Muscle of leg (tissue), 11 donors: Measurements from ENCODE around the gene IL3. TPM values are rescaled to one million over a fixed set of nuclear protein-coding genes. Genes with fewer than 3 reads are reported as not detected.

ENCODE experiments used
- DNase-seq: peaks from one replicate; pipeline ENCODE4 v3.0.0; 2013
- H3K27ac ChIP-seq: one replicate; pipeline ENCODE4 v1.5.1; 2013; ENCODE audit warnings: mild to moderate bottlenecking, low read length, control low read depth
- H3K27me3 ChIP-seq: one replicate; pipeline ENCODE4 v1.6.1; 2013; ENCODE audit warnings: low read length; ENCODE audit not compliant: control insufficient read depth, insufficient read depth
- H3K36me3 ChIP-seq: one replicate; pipeline ENCODE4 v1.6.1; 2013; ENCODE audit warnings: low read length; ENCODE audit not compliant: control insufficient read depth, insufficient read depth
- H3K4me1 ChIP-seq: one replicate; pipeline ENCODE4 v1.6.1; 2013; ENCODE audit warnings: low read length; ENCODE audit not compliant: control insufficient read depth, insufficient read depth
- H3K4me3 ChIP-seq: one replicate; pipeline ENCODE4 v1.5.1; 2013; ENCODE audit warnings: low read length, control low read depth
- H3K9me3 ChIP-seq: replicated peaks from 2 replicates; pipeline ENCODE4 v1.6.1; 2013; ENCODE audit warnings: low read depth, low read length; ENCODE audit not compliant: control insufficient read depth
- WGBS: methylation state at CpG from one replicate; pipeline ENCODE4 v1.1.5; 2013; ENCODE audit warnings: missing lambda C conversion rate; ENCODE audit not compliant: insufficient coverage; 5-methylcytosine and 5-hydroxymethylcytosine counted together
- polyA plus RNA-seq, 8 donors: library from polyadenylated mRNA; unstranded; fragments of 120-200 nt; gene quantifications; one replicate each; pipeline versions ENCODE4 v1.2.1 to v1.2.3, GENCODE V29; 2013; ENCODE audit warnings: inconsistent platforms in 1 of 8, low replicate concordance in 1 of 8; ENCODE audit not compliant: insufficient read length in 8 of 8, insufficient read depth in 1 of 8
- total RNA-seq: library from RNA; stranded (reverse); fragments of 120-200 nt; gene quantifications from one replicate; pipeline ENCODE4 v1.2.4, GENCODE V29; 2013

Gene IL3
- total and polyA plus RNA-seq, 9 donors = not detected

DNA sequence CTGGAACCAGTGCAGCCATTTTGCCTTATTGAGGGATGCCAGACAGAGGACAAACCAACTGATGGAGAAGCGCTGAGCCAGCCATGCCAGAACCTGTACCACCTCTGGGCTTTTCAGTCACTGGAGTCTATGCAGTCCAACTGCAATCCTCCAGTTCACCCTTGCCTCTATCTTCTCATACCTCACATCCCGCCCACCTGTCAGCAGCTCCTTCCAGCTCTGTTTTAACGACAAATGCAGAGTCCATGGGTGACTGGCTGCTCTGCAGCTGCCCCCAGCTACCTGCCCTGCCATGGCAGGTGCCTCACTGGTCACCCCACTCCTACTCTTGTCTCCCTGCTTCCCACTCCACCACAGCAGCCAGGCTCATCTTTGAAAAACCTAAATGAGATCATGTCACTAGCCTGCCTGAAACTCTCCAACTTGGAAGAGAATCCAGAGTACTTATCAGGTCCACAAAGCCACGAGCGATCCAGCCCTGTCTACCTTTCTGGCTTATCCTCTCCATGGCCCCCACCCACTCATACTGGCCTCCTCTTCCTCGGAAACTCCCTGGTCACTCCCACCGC lies 35.0 kb upstream of the IL3 start:
- no peaks in the 10 kb centered on the region for H3K36me3 ChIP-seq
- no peaks in the 10 kb centered on the region for H3K4me1 ChIP-seq
- H3K27ac ChIP-seq = no peak overlapping the region
- H3K27me3 ChIP-seq = no peaks in the 10 kb centered on the region
- WGBS = 86% methylated on average over 7 of the region's 7 CpGs
- no peak for DNase-seq
- no peaks in the 10 kb centered on the region for H3K9me3 ChIP-seq
- H3K4me3 ChIP-seq = no peak overlapping the region

DNA sequence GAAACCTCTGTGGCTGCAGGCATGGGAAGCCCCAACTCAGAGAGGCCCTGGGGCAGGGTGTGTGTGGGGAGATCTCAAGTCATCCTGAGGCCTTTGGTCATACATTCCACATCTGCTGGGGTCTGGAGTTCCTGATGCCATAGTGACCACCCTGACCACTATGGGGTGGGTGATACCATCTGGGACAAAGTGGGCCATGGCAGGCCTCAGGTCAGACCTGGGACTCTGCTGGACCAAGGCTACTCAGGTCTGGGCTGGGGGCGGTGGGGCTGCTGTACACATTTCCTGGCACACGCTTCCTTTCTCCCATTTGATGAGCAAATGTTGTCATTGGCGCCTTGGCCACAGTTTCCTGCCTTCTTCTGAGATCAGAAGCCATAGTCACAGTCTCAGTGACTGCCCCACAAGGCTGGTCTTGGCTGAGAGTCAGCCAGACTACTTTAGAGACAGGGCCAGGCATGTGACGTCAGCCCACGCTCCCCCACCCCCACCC lies 33.9 kb upstream of the IL3 start:
- Histone ChIP-seq H3K4me3 (no peak overlapping the region), H3K27me3 (peaks cover 3% of the 10 kb centered on the region), H3K27ac (no peak overlapping the region), H3K36me3 (no peaks in the 10 kb centered on the region), H3K9me3 (no peaks in the 10 kb centered on the region), H3K4me1 (no peaks in the 10 kb centered on the region)
- DNase-seq = no peak
- whole genome bisulfite sequencing = 85% methylated on average over 3 of the region's 5 CpGs

DNA sequence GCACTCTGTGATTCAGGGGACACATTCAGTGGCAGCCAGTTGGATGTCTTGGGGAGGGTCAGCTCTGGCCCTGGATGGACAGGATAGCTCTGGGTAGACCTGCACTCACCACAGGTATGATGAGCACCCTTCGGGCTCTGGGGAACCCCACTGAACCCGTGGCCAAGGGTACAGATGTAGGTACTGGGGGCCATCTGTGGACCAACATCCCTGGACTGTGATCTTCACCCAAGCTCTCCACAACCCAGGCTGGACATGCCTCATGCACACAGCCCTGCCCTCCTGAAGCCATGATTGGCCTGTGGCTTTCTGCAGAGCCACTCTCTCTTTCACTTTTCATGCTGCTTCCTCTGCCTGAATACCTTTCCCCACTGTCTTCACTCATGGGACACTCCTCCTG lies 33.4 kb upstream of the IL3 start:
- H3K4me1 ChIP-seq = no peaks in the 10 kb centered on the region
- no peaks in the 10 kb centered on the region for H3K36me3 ChIP-seq
- H3K9me3 ChIP-seq = no peaks in the 10 kb centered on the region
- DNase-seq = no peak
- H3K27ac ChIP-seq = no peak overlapping the region
- WGBS = 85% methylated on average over 2 of the region's 2 CpGs
- no peak overlapping the region for H3K4me3 ChIP-seq
- peaks cover 3% of the 10 kb centered on the region for H3K27me3 ChIP-seq

DNA sequence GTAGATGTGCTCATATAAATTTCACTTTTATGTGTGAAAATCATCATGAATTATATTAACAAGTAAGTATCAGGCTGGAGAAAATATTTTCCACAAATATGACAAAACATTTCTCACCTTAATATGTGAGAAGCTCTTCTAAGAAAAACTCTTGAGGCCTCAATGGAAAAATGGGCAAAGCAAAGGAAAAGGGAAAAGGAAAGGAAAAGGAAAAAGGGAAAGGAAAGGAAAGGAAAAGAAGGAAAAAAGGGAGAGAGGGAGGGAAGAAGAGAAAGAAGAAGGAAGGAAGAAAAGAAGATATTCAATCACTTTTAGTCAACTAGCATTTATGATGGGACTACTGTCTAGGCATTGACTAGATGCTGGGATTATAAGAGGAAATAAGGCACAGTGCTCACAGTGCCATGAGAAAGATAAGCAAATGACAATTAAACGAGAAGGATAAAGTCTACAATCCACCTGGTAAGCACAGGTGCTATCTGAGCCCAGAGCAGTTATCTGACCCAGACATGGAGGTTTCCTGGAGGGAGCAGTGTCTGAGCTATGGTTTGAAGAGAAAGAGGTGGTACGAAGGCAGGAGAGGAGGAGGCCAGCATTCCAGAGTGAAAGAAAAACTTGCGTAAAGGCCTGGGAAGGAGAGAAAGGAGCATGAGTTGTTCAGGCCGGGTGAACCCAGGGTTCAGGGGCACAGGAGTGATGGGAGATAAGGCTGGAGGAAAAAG lies 30.7 kb upstream of the IL3 start:
- H3K27me3 ChIP-seq = peaks cover 3% of the 10 kb centered on the region
- no peaks in the 10 kb centered on the region for H3K36me3 ChIP-seq
- 85% methylated on average over 4 of the region's 4 CpGs for WGBS
- no peak for DNase-seq
- no peaks in the 10 kb centered on the region for H3K9me3 ChIP-seq
- no peak overlapping the region for H3K4me3 ChIP-seq
- no peaks in the 10 kb centered on the region for H3K4me1 ChIP-seq
- no peak overlapping the region for H3K27ac ChIP-seq

DNA sequence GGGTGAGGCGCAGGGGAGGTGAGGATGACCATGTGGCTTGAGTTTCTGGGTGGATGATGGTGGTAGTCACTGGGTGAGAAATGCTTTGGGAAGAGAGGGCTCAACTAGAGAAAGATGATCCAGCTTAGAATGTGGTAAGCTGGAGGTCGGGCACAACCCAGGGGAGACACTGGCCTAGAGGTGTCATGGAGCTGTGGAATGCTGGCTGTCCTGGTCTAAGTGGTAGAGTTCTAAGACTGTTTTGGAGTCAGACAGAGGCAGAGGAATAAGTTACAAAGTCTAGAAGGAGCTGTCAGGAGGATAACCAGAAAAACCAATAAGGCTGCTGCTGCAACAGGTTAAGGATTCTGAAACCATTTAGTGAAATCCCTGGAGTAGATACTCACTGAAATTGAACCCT lies 29.8 kb upstream of the IL3 start:
- H3K36me3 ChIP-seq = no peaks in the 10 kb centered on the region
- H3K4me3 ChIP-seq = no peak overlapping the region
- DNase-seq = no peak
- peaks cover 3% of the 10 kb centered on the region for H3K27me3 ChIP-seq
- no peaks in the 10 kb centered on the region for H3K4me1 ChIP-seq
- H3K27ac ChIP-seq = no peak overlapping the region
- WGBS = 81% methylated on average over 2 of the region's 2 CpGs
- no peaks in the 10 kb centered on the region for H3K9me3 ChIP-seq

DNA sequence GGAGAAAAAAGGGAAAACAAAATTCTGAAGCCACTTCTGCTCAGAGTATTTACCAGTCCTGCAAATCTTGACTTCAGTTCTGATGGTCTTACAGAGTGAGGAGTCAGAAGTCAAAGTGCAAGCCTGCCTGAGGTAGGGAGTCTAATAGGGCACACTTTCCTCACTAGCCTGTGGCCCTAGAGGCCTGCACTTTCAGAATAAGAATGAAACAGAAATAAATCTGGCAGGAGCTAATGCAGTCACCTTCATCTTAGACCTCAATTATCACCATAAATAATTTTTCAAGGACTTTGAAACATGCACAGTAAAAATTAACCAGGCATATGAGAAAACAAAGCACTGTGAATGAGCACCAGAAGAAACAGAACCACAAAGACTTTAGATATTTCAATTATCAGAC lies 28.3 kb upstream of the IL3 start:
- H3K4me1 ChIP-seq = no peaks in the 10 kb centered on the region
- no peaks in the 10 kb centered on the region for H3K36me3 ChIP-seq
- H3K27ac ChIP-seq = no peak overlapping the region
- H3K27me3 ChIP-seq = peaks cover 3% of the 10 kb centered on the region
- H3K4me3 ChIP-seq = no peak overlapping the region
- DNase-seq = no peak
- no peaks in the 10 kb centered on the region for H3K9me3 ChIP-seq

DNA sequence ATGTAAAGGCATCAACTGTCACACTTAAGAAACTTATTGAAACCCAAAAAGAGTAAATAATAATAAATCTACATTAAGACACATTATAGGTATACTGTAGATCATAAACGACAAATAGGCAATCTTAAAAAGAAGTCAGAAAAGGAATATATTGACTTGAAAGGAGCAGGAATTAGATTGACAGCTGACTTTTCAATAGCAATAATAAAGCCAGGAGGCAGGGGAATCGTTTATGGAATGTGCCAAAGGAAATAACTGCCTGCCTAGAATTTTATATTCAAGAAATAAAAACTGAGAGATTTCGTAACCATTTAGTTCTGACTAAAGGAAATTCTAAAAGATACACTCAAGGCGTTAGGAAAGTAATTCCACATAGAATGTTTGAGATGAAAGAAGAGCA lies 27.3 kb upstream of the IL3 start:
- no peak for DNase-seq
- WGBS = no CpG with 5 or more reads among the region's 4 CpGs
- Histone ChIP-seq H3K36me3 (no peaks in the 10 kb centered on the region), H3K4me1 (no peaks in the 10 kb centered on the region), H3K27me3 (peaks cover 3% of the 10 kb centered on the region), H3K4me3 (no peak overlapping the region), H3K27ac (no peak overlapping the region), H3K9me3 (no peaks in the 10 kb centered on the region)

DNA sequence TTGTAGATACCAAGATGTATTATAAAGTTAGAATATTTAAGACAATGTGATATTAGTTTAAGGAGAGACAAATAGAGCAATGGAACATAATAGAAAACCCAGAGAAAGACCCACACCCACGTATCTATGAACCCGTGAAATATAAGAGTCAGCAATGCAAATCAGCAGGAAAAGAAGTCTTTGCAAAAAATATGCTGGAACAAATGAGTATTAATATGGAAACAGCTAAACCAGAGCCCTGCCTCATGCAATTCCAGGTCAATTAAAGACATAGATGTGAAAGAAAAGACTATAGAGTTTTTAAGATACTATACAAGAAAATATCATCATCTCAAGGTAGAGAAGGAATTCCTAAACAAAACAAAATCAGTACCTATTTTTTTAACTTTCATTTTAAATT lies 23.1 kb upstream of the IL3 start:
- Histone ChIP-seq H3K27ac (no peak overlapping the region), H3K4me3 (no peak overlapping the region), H3K36me3 (no peaks in the 10 kb centered on the region), H3K4me1 (no peaks in the 10 kb centered on the region), H3K9me3 (no peaks in the 10 kb centered on the region), H3K27me3 (no peaks in the 10 kb centered on the region)
- no CpG with 5 or more reads among the region's 2 CpGs for WGBS
- no peak for DNase-seq

DNA sequence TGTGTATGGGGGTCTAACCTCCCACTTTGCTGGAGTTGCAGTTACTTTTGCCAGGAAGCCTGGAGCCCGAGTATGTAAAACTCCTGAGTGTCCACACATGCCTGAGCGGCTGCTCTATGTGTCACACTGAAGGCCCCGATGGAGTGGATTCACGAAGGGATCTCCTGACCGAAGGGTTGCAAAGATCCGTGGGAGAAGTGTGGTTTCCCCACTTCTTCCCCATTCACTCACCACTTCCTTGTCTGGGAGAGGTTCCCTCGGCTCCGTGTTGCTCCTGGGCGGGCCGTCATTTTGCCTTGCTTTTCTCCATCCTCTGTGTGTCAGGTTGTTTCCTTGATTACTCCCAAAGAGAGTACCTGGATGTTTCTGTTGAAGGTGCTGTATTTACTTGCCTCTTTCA lies 16.2 kb upstream of the IL3 start:
- DNase-seq = no peak
- 96% methylated on average over 5 of the region's 10 CpGs for WGBS
- Histone ChIP-seq H3K27me3 (no peaks in the 10 kb centered on the region), H3K9me3 (no peaks in the 10 kb centered on the region), H3K27ac (no peak overlapping the region), H3K36me3 (no peaks in the 10 kb centered on the region), H3K4me1 (no peaks in the 10 kb centered on the region), H3K4me3 (no peak overlapping the region)

DNA sequence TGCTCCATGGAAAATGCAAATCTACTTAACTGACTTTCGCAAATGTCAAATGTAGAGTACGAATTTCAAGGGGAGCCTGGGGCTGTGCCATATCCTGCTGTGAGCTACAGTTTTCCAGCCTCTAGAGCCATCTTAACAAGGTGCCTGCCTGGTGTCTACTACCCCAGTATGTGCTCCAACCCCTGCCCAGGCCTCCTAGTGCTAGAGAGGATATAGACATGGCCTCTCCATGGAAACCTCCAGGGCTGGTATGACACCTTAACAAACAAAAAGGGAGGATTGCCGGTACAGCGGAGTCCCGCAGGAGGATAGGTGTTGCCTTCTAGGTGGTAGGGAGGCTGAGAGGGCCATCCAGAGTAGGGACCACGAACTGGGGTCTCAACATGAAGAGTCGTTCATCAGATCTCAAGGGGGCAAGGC lies 13.6 kb upstream of the IL3 start:
- Histone ChIP-seq H3K9me3 (no peaks in the 10 kb centered on the region), H3K4me3 (no peak overlapping the region), H3K4me1 (no peaks in the 10 kb centered on the region), H3K27ac (no peak overlapping the region), H3K36me3 (no peaks in the 10 kb centered on the region), H3K27me3 (peaks cover 2% of the 10 kb centered on the region)
- DNase-seq = no peak
- 72% methylated on average over 7 of the region's 7 CpGs for WGBS
